DND-41 (cell line): ENCODE measurements around the gene SNTB2.
A peak's percentile ranks its signal among the peaks of the same experiment; 100 is the strongest.

Experiments
- ATAC-seq: fragments of 200-7000 bp; cut with Tn5 transposase; 3 replicates; pipeline ENCODE4 v1.9.1; 2021; ENCODE audit warnings: low read depth; ENCODE audit not compliant: insufficient read depth
- DNase-seq: peaks from one replicate; pipeline ENCODE4 v3.0.0-alpha.2; 2020
- H2AFZ ChIP-seq: 2 replicates; pipeline ENCODE4 v1.6.0; 2012; ENCODE audit warnings: low read depth, low read length
- H3K27ac ChIP-seq: 2 replicates; pipeline ENCODE4 v1.5.1; 2012; ENCODE audit warnings: low read length, inconsistent platforms
- H3K27me3 ChIP-seq: fragments of 200-600 bp; sonication (generic); 2 replicates; pipeline ENCODE4 v1.6.0; 2012; ENCODE audit warnings: low read length, mild to moderate bottlenecking, inconsistent platforms; ENCODE audit not compliant: insufficient read depth, poor library complexity
- H3K36me3 ChIP-seq: 2 replicates; pipeline ENCODE4 v1.5.1; 2012; ENCODE audit warnings: low read length, inconsistent platforms; ENCODE audit not compliant: insufficient read depth
- H3K4me1 ChIP-seq: 2 replicates; pipeline ENCODE4 v1.5.1; 2012; ENCODE audit warnings: mild to moderate bottlenecking, low read length; ENCODE audit not compliant: insufficient read depth
- H3K4me2 ChIP-seq: 2 replicates; pipeline ENCODE4 v1.6.0; 2012; ENCODE audit warnings: mild to moderate bottlenecking, moderate library complexity, low read length, inconsistent platforms; ENCODE audit not compliant: insufficient read depth
- H3K4me3 ChIP-seq, 2 experiments: fragments of 200-600 bp in 1 of 2; shearing (Covaris generic) in 1 of 2; 2 replicates each; pipeline ENCODE4 v1.5.1; 2012 to 2016; ENCODE audit warnings: inconsistent platforms in 2 of 2, low read length in 2 of 2, mild to moderate bottlenecking in 2 of 2, low read depth in 1 of 2, moderate library complexity in 1 of 2
- H3K79me2 ChIP-seq: 2 replicates; pipeline ENCODE4 v1.6.0; 2012; ENCODE audit warnings: low read length, inconsistent platforms; ENCODE audit not compliant: insufficient read depth
- H3K9ac ChIP-seq: 2 replicates; pipeline ENCODE4 v1.6.0; 2012; ENCODE audit warnings: low read depth, mild to moderate bottlenecking, inconsistent platforms, low read length, moderate library complexity
- H3K9me3 ChIP-seq: 2 replicates; pipeline ENCODE4 v1.5.1; 2012; ENCODE audit warnings: low read length, moderate library complexity, mild to moderate bottlenecking, inconsistent platforms; ENCODE audit not compliant: insufficient read depth, severe bottlenecking
- H4K20me1 ChIP-seq: 2 replicates; pipeline ENCODE4 v1.6.0; 2012; ENCODE audit warnings: low read length; ENCODE audit not compliant: insufficient read depth
- EZH2 ChIP-seq: IDR thresholded peaks from 3 replicates; pipeline ENCODE4 v1.6.1; 2012; ENCODE audit warnings: borderline replicate concordance, low read depth, mild to moderate bottlenecking, moderate library complexity, low read length, inconsistent platforms; ENCODE audit not compliant: severe bottlenecking
- TF ChIP-seq, protein P1 (sequence below): IDR thresholded peaks from 2 replicates; pipeline ENCODE4 v1.5.1; 2012; ENCODE audit warnings: borderline replicate concordance, low read length, moderate library complexity, mild to moderate bottlenecking; ENCODE audit not compliant: poor library complexity, severe bottlenecking; ENCODE audit errors: extremely low read depth

The SNTB2 gene

DNA sequence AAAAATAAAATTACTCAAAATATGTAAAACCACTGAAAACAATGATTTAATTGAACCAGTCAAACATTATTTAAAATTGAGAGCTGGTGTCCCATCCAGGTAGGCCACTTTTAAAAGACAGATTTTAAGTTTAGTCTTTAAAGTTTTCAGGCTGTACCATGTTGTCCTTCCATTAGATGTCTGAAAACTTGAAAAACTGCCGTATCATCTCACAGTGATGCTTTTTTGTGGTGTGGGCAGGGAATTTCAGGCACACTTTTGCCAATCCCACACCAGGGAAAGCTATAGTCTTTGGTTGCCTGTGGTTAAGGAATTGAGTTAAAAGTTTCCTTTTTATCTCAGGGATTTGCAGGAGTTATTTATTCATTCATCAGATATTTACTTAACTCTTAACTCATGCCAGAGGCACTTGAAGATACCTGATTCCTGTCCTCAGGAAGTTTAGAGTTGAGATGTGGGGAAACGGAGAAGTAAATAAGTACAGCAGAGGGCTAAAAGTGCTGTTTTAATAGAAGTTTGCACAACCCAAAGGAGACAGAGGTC, 3.2 kb downstream of the SNTB2 start:
- Histone ChIP-seq H3K4me1 (peaks cover 36% of the 10 kb centered on the region), H3K4me2 (peak overlapping the region; percentile 76; the same call in 1 of the 2 replicates), H3K9me3 (no peaks in the 10 kb centered on the region), H3K4me3 (no peak overlapping the region), H2AFZ (no peak overlapping the region), H3K27me3 (no peaks in the 10 kb centered on the region), H3K36me3 (no peaks in the 10 kb centered on the region), H3K79me2 (peaks cover 58% of the 10 kb centered on the region), H3K9ac (no peak overlapping the region), H4K20me1 (peaks cover 20% of the 10 kb centered on the region; the same call in 1 of the 2 replicates), H3K27ac (no peak overlapping the region)
- no peak for ATAC-seq
- TF ChIP-seq, protein P1, sequence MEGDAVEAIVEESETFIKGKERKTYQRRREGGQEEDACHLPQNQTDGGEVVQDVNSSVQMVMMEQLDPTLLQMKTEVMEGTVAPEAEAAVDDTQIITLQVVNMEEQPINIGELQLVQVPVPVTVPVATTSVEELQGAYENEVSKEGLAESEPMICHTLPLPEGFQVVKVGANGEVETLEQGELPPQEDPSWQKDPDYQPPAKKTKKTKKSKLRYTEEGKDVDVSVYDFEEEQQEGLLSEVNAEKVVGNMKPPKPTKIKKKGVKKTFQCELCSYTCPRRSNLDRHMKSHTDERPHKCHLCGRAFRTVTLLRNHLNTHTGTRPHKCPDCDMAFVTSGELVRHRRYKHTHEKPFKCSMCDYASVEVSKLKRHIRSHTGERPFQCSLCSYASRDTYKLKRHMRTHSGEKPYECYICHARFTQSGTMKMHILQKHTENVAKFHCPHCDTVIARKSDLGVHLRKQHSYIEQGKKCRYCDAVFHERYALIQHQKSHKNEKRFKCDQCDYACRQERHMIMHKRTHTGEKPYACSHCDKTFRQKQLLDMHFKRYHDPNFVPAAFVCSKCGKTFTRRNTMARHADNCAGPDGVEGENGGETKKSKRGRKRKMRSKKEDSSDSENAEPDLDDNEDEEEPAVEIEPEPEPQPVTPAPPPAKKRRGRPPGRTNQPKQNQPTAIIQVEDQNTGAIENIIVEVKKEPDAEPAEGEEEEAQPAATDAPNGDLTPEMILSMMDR: no peak
- no peak for TF ChIP-seq EZH2
- no peak for DNase-seq

DNA sequence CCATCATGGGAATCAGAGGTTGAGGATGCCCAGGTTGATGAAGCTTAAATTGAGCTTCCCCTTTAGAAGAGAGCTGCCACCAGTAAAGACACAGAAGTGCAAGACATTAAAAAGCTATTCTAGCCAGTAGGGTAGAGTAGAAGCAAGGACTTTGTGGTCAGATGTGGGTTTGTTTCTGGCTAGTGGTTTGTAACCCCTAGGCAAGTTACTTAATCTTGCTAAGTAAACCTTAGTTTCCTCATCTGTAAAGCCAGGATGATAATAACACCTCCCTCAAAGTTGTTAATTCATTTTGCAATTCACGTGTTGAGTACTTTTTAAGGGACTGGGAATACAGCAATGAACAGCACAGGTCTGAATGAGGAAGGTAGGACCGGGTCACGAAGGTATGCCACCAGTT, 3.6 kb downstream of the SNTB2 start:
- no peak for TF ChIP-seq EZH2
- TF ChIP-seq, protein P1: no peak
- Histone ChIP-seq H3K9me3 (no peaks in the 10 kb centered on the region), H3K27me3 (no peaks in the 10 kb centered on the region), H3K36me3 (no peaks in the 10 kb centered on the region), H3K79me2 (peaks cover 58% of the 10 kb centered on the region), H3K4me1 (peaks cover 36% of the 10 kb centered on the region), H3K4me3 (no peak overlapping the region), H3K27ac (no peak overlapping the region), H3K4me2 (0 out of 2 replicates have a peak overlapping the region, but pooled peaks have one; percentile 76), H3K9ac (no peak overlapping the region), H4K20me1 (peaks cover 21% of the 10 kb centered on the region), H2AFZ (no peak overlapping the region)
- DNase-seq (no peak), ATAC-seq (no peak)

DNA sequence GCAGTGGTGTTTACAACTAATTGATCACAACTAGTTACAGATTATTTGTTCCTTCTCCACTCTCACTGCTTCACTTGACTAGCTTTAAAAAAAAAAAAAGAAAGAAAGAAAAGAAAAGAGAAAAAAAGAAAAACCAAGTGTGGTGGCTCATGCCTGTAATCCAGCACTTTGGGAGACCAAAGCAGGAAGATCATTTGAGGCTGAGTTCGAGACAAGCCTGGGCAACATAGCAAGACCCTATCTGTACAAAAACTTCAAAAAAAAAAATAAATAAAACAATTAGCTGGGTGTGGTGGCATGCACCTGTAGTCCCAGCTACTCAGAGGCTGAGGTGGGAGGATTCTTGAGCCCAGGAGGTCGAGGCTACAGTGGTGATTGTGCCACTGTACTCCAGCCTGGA, 4.2 kb downstream of the SNTB2 start:
- Histone ChIP-seq H2AFZ (no peak overlapping the region), H3K79me2 (peaks cover 60% of the 10 kb centered on the region), H3K27ac (no peak overlapping the region), H3K4me1 (peaks cover 34% of the 10 kb centered on the region), H3K27me3 (no peaks in the 10 kb centered on the region), H3K9ac (no peak overlapping the region), H3K4me2 (no peak overlapping the region), H3K9me3 (no peaks in the 10 kb centered on the region), H3K4me3 (no peak overlapping the region), H4K20me1 (peaks cover 25% of the 10 kb centered on the region), H3K36me3 (no peaks in the 10 kb centered on the region)
- TF ChIP-seq, protein P1: no peak
- TF ChIP-seq EZH2: no peak
- DNase-seq (no peak), ATAC-seq (no peak)
